AG04449 (cell line): ENCODE measurements around the gene POLDIP2.

Experiments
- CTCF ChIA-PET: fragments of 350-600 bp; formaldehyde crosslinking; extraction: SDS; loops from one replicate; lab custom pipeline; 2021; ENCODE audit warnings: antibody characterized with exemption; lab: Yijun Ruan, JAX
- POLR2A ChIA-PET: fragments of 400-600, 350-600 bp; formaldehyde crosslinking; extraction: SDS; loops from one replicate; lab custom pipeline; 2020; ENCODE audit warnings: antibody characterized with exemption, inconsistent platforms; lab: Yijun Ruan, JAX
- DNase-seq: peaks from one replicate; pipeline ENCODE4 v3.0.0-alpha.2; 2010; ENCODE audit warnings: low read depth, low spot score
- H3K4me3 ChIP-seq: 2 replicates; pipeline ENCODE4 v1.5.1; 2011; ENCODE audit warnings: low read depth, mild to moderate bottlenecking, control low read depth, low read length
- CTCF ChIP-seq: IDR thresholded peaks from one replicate; pipeline ENCODE4 v1.5.1; 2011; ENCODE audit warnings: mild to moderate bottlenecking, moderate library complexity, low read length, control low read depth, inconsistent platforms; ENCODE audit not compliant: insufficient read depth; ENCODE audit errors: missing control alignments

POLDIP2 gene

GRCh38 chr17:28344435-28344901 is 12.9 kb downstream of the POLDIP2 start:
- H3K4me3 ChIP-seq, result no peak overlapping the region
- no peak for TF ChIP-seq CTCF
- no peak for DNase-seq
- CTCF ChIA-PET, result interaction anchor here (1.3 to 2.8 kb wide), 2 partner anchors 9 to 26 kb away, joined by 3 to 14 read pairs; partner anchors contain the start of genes IFT20 and TNFAIP1
- POLR2A ChIA-PET, result interaction anchor here (2.0 to 5.5 kb wide), 2 partner anchors 9 to 13 kb away, joined by 9 to 55 read pairs; partner anchors contain the start of genes IFT20, POLDIP2 and TNFAIP1

DNA sequence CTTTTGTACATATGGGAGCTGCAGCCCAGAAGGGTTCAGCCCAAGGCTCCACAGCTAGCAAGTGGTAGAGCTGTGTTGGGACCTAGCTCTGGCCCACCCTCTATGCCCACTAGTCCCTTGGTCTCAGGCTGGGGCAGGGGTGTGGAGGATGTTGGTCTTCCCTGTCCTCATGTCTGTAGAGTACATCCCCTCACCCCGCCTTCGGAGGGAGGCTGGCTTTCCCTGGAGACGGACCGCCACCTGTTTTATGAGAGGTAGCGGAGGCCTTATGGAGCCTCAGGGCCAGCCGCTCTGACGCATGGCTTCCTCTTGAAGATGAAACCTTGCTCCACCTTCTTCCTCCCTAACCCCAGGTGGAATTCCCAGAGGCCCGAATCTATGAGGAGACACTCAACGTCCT is 13.3 kb downstream of the POLDIP2 start:
- POLR2A ChIA-PET, result interaction anchor here (0.8 to 5.5 kb wide), 2 partner anchors 9 to 13 kb away, joined by 3 to 55 read pairs; partner anchors contain the start of genes IFT20, POLDIP2 and TNFAIP1
- CTCF ChIA-PET, result interaction anchor here (1.3 to 2.8 kb wide), 2 partner anchors 8 to 27 kb away, joined by 3 to 14 read pairs; partner anchors contain the start of genes IFT20 and TNFAIP1
- H3K4me3 ChIP-seq, result no peak overlapping the region
- no peak for TF ChIP-seq CTCF
- no peak for DNase-seq

DNA sequence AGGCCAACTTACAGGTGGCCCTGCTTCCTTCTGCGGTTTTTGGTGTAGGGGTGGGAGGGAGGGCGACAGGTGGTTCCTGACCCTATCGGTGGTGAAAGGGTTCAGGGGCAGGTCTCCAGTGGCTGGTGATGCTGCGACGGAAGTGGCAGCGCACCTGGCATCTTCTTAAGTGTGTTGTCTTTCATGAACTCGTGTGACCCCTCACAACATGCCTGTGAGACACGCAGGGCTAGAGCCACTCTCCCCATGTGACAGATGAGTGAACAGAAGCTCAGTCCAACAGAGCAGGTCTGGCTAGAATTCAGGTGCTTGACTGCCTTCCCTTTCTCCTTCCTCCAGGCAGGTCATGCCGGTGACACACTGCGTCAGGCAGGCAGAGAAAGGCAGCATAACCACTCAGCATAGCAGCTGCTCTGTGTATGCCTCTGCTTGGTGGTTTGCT is 13.8 kb downstream of the POLDIP2 start:
- CTCF ChIA-PET, result no interaction called here
- TF ChIP-seq CTCF, result no peak
- no peak overlapping the region for H3K4me3 ChIP-seq
- no peak for DNase-seq
- POLR2A ChIA-PET, result interaction anchor here (0.8 to 5.5 kb wide), 2 partner anchors 8 to 14 kb away, joined by 3 to 55 read pairs; partner anchors contain the start of genes IFT20, POLDIP2 and TNFAIP1

DNA sequence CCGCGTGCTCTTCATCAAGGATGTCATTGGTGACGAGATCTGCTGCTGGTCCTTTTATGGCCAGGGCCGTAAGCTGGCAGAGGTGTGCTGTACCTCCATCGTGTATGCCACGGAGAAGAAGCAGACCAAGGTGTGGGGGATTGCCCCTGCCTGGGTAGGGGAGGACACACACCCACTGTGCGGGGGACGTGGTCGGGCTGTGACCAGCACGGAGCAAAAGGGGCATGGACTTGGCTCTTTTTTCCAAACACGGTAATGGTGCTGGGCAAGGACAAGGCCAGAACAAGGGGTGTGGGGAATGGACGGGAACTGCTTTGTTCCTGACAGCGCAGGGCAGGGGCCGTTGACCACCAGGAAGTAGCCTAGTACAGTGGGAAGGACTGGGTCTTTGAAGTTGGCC is 15.0 kb downstream of the POLDIP2 start:
- DNase-seq, result no peak
- ChIA-PET POLR2A (no interaction called here), CTCF (no interaction called here)
- no peak overlapping the region for H3K4me3 ChIP-seq
- TF ChIP-seq CTCF, result no peak

GRCh38 chr17:28341516-28341915 is 15.8 kb downstream of the POLDIP2 start:
- no peak for TF ChIP-seq CTCF
- H3K4me3 ChIP-seq, result no peak overlapping the region
- ChIA-PET POLR2A (no interaction called here), CTCF (interaction anchor here (1.0 kb wide), 1 partner anchor 9 kb away, joined by 3 read pairs; no protein-coding TSS in a partner anchor)
- no peak for DNase-seq

- no peak for DNase-seq
- CTCF ChIA-PET, result no interaction called here
- POLR2A ChIA-PET, result no interaction called here
- no peak overlapping the region for H3K4me3 ChIP-seq
- no peak for TF ChIP-seq CTCF
These were observed 17.0 kb downstream of the POLDIP2 start for GRCh38 chr17:28340374-28340773.
